GM23338 (cell line): ENCODE results near the gene NUP42. TPM values are rescaled to one million over a fixed set of nuclear protein-coding genes. Genes with fewer than 3 reads are reported as not detected.

Source experiments
- ATAC-seq: fragments of 200-7000 bp; cut with Tn5 transposase; 3 replicates; pipeline ENCODE4 v1.9.1; 2020
- DNase-seq: peaks from one replicate; pipeline ENCODE4 v3.0.0-alpha.2; 2015; ENCODE audit warnings: low spot score
- H2AFZ ChIP-seq: fragments of 200-600 bp; sonication (generic); 2 replicates; pipeline ENCODE4 v1.8.0; 2016; ENCODE audit warnings: antibody characterized with exemption, mild to moderate bottlenecking, moderate library complexity
- H3F3A ChIP-seq: fragments of 200-600 bp; sonication (generic); replicated peaks from 2 replicates; pipeline ENCODE4 v1.8.0; 2017; ENCODE audit warnings: antibody characterized with exemption, mixed run types, low read depth
- H3K27ac ChIP-seq: fragments of 200-600 bp; sonication (generic); 2 replicates; pipeline ENCODE4 v1.6.1; 2016; ENCODE audit warnings: low read depth
- H3K27me3 ChIP-seq: fragments of 200-600 bp; sonication (generic); 2 replicates; pipeline ENCODE4 v1.8.0; 2016; ENCODE audit warnings: mild to moderate bottlenecking, mixed run types, moderate library complexity; ENCODE audit not compliant: insufficient read depth
- H3K36me3 ChIP-seq: fragments of 200-600 bp; sonication (generic); 2 replicates; pipeline ENCODE4 v1.8.0; 2016; ENCODE audit warnings: mild to moderate bottlenecking; ENCODE audit not compliant: insufficient read depth
- H3K4me1 ChIP-seq: fragments of 200-600 bp; sonication (generic); 2 replicates; pipeline ENCODE4 v1.8.0; 2016; ENCODE audit warnings: mild to moderate bottlenecking, moderate library complexity; ENCODE audit not compliant: insufficient read depth
- H3K4me2 ChIP-seq: fragments of 200-600 bp; sonication (generic); 2 replicates; pipeline ENCODE4 v1.7.1; 2017; ENCODE audit warnings: mixed run types
- H3K4me3 ChIP-seq: fragments of 200-600 bp; sonication (generic); 2 replicates; pipeline ENCODE4 v1.6.1; 2016; ENCODE audit warnings: mixed run types
- H3K79me2 ChIP-seq: fragments of 200-600 bp; sonication (generic); replicated peaks from 2 replicates; pipeline ENCODE4 v1.8.0; 2017; ENCODE audit warnings: mild to moderate bottlenecking; ENCODE audit not compliant: insufficient read depth
- H3K9me2 ChIP-seq: fragments of 200-600 bp; sonication (generic); 2 replicates; pipeline ENCODE4 v1.8.0; 2017; ENCODE audit not compliant: insufficient read depth
- H4K20me1 ChIP-seq: fragments of 200-600 bp; sonication (generic); replicated peaks from 2 replicates; pipeline ENCODE4 v1.8.0; 2017; ENCODE audit warnings: mild to moderate bottlenecking; ENCODE audit not compliant: insufficient read depth
- H3K27ac Mint-ChIP-seq: 2 replicates; pipeline ENCODE4 v1.8.0; 2020; ENCODE audit warnings: inconsistent platforms, mild to moderate bottlenecking, moderate library complexity, mixed read lengths
- H3K27me3 Mint-ChIP-seq: 3 replicates; pipeline ENCODE4 v1.8.0; 2022; ENCODE audit warnings: low read depth, mild to moderate bottlenecking, moderate library complexity, mixed read lengths, inconsistent platforms; ENCODE audit not compliant: insufficient read depth, poor library complexity
- H3K36me3 Mint-ChIP-seq: 3 replicates; pipeline ENCODE4 v1.8.0; 2021; ENCODE audit warnings: low read depth, mild to moderate bottlenecking, inconsistent platforms, moderate library complexity, mixed read lengths
- H3K4me1 Mint-ChIP-seq: 3 replicates; pipeline ENCODE4 v1.8.0; 2020; ENCODE audit warnings: mild to moderate bottlenecking, inconsistent platforms, mixed read lengths
- H3K4me3 Mint-ChIP-seq: 3 replicates; pipeline ENCODE4 v1.8.0; 2021; ENCODE audit warnings: moderate library complexity, mild to moderate bottlenecking, inconsistent platforms, mixed read lengths
- H3K9me3 Mint-ChIP-seq: 3 replicates; pipeline ENCODE4 v1.8.0; 2020; ENCODE audit warnings: moderate library complexity, mild to moderate bottlenecking, inconsistent platforms, mixed read lengths
- CREB1 ChIP-seq: fragments of 250-450 bp; sonication (Bioruptor Pico); IDR thresholded peaks from 2 replicates; pipeline ENCODE4 v1.5.0; 2020; ENCODE audit warnings: low read depth, mild to moderate bottlenecking, moderate library complexity
- CTCF ChIP-seq, 2 experiments: fragments of 200-600 bp in 1 of 2; sonication (generic) in 1 of 2; conservative IDR thresholded peaks; 2 replicates each; pipeline versions ENCODE4 v1.5.1 to v1.6.1; 2016 to 2017; ENCODE audit warnings: antibody characterized with exemption in 2 of 2, low read depth in 2 of 2, mild to moderate bottlenecking in 2 of 2, moderate library complexity in 1 of 2
- EZH2 ChIP-seq: fragments of 200-600 bp; sonication (generic); IDR thresholded peaks from one replicate; pipeline ENCODE4 v1.8.0; 2017; ENCODE audit warnings: antibody characterized with exemption, mild to moderate bottlenecking, low read depth; ENCODE audit not compliant: unreplicated experiment
- EZH2phosphoT487 ChIP-seq: fragments of 200-600 bp; sonication (generic); IDR thresholded peaks from one replicate; pipeline ENCODE4 v1.8.1; 2018; ENCODE audit warnings: antibody characterized with exemption; ENCODE audit not compliant: unreplicated experiment
- JUNB ChIP-seq: IDR thresholded peaks from one replicate; pipeline ENCODE4 v1.6.1; 2016; ENCODE audit warnings: antibody characterized with exemption; ENCODE audit not compliant: unreplicated experiment
- NANOG ChIP-seq: IDR thresholded peaks from 2 replicates; pipeline ENCODE4 v1.6.1; 2016; ENCODE audit warnings: antibody characterized with exemption, borderline replicate concordance
- POLR2AphosphoS5 ChIP-seq: IDR thresholded peaks from 2 replicates; pipeline ENCODE4 v1.6.1; 2016; ENCODE audit warnings: antibody characterized with exemption, low read depth
- REST ChIP-seq: IDR thresholded peaks from one replicate; pipeline ENCODE4 v1.6.1; 2018; ENCODE audit warnings: antibody characterized with exemption; ENCODE audit not compliant: unreplicated experiment
- STAT1 ChIP-seq: IDR thresholded peaks from one replicate; pipeline ENCODE4 v1.6.1; 2016; ENCODE audit warnings: antibody characterized with exemption; ENCODE audit not compliant: unreplicated experiment
- ZNF114 ChIP-seq: fragments of 250-450 bp; sonication (Bioruptor Pico); IDR thresholded peaks from 2 replicates; pipeline ENCODE4 v1.5.0; 2020; ENCODE audit warnings: mild to moderate bottlenecking, moderate library complexity
- ZNF331 ChIP-seq: fragments of 250-450 bp; sonication (Bioruptor Pico); IDR thresholded peaks from 2 replicates; pipeline ENCODE4 v1.5.0; 2020; ENCODE audit warnings: low read depth, mild to moderate bottlenecking, moderate library complexity
- polyA plus RNA-seq: library from polyadenylated mRNA; unstranded; fragments of >200 nt; fragmentation: Nextera tagmentation; extraction: Ambion mirVana; gene quantifications from 2 replicates; pipeline ENCODE4 v1.2.1, GENCODE V29; 2016
- total RNA-seq: library from RNA; depleted of rRNA; stranded (reverse); fragments of >200 nt; shearing (Covaris generic); gene quantifications from 2 replicates; pipeline ENCODE4 v1.2.3, GENCODE V29; 2014
- TF ChIP-seq, protein P1 (sequence below): fragments of 250-450 bp; sonication (Bioruptor Pico); IDR thresholded peaks from 2 replicates; pipeline ENCODE4 v1.5.0; 2020; ENCODE audit warnings: mild to moderate bottlenecking, moderate library complexity
- TF ChIP-seq, protein P2 (sequence below): IDR thresholded peaks from 2 replicates; pipeline ENCODE4 v1.6.1; 2016; ENCODE audit warnings: antibody characterized with exemption

The NUP42 gene
- total and polyA plus RNA-seq, 2 experiments from 2014 or later = 39.1 to 42.7 TPM

- Histone ChIP-seq H3K9me2 (no peaks in the 10 kb centered on the region), H3K4me1 (no peaks in the 10 kb centered on the region), H3K4me2 (no peak overlapping the region), H2AFZ (peak overlapping the region; percentile 56; the same call in 1 of the 2 replicates), H3K27ac (no peak overlapping the region), H3F3A (no peaks in the 10 kb centered on the region), H3K79me2 (no peaks in the 10 kb centered on the region), H3K36me3 (no peaks in the 10 kb centered on the region), H3K27me3 (no peaks in the 10 kb centered on the region), H3K4me3 (no peak overlapping the region), H4K20me1 (no peaks in the 10 kb centered on the region)
- Mint-ChIP-seq H3K27ac (no peak overlapping the region), H3K36me3 (no peaks in the 10 kb centered on the region), H3K4me3 (no peak overlapping the region), H3K27me3 (peaks cover 11% of the 10 kb centered on the region), H3K4me1 (peaks cover 4% of the 10 kb centered on the region), H3K9me3 (no peaks in the 10 kb centered on the region)
- no peak for DNase-seq
- ATAC-seq = no peak
- no peak for TF ChIP-seq CREB1 (CRISPR knock-in tag)
- TF ChIP-seq REST = no peak
- no peak for TF ChIP-seq ZNF331 (CRISPR knock-in tag)
- TF ChIP-seq ZNF114 (CRISPR knock-in tag) = no peak
- TF ChIP-seq POLR2AphosphoS5 = no peak
- no peak for TF ChIP-seq STAT1
- no peak for TF ChIP-seq NANOG
- TF ChIP-seq EZH2 = no peak
- TF ChIP-seq, protein P1, sequence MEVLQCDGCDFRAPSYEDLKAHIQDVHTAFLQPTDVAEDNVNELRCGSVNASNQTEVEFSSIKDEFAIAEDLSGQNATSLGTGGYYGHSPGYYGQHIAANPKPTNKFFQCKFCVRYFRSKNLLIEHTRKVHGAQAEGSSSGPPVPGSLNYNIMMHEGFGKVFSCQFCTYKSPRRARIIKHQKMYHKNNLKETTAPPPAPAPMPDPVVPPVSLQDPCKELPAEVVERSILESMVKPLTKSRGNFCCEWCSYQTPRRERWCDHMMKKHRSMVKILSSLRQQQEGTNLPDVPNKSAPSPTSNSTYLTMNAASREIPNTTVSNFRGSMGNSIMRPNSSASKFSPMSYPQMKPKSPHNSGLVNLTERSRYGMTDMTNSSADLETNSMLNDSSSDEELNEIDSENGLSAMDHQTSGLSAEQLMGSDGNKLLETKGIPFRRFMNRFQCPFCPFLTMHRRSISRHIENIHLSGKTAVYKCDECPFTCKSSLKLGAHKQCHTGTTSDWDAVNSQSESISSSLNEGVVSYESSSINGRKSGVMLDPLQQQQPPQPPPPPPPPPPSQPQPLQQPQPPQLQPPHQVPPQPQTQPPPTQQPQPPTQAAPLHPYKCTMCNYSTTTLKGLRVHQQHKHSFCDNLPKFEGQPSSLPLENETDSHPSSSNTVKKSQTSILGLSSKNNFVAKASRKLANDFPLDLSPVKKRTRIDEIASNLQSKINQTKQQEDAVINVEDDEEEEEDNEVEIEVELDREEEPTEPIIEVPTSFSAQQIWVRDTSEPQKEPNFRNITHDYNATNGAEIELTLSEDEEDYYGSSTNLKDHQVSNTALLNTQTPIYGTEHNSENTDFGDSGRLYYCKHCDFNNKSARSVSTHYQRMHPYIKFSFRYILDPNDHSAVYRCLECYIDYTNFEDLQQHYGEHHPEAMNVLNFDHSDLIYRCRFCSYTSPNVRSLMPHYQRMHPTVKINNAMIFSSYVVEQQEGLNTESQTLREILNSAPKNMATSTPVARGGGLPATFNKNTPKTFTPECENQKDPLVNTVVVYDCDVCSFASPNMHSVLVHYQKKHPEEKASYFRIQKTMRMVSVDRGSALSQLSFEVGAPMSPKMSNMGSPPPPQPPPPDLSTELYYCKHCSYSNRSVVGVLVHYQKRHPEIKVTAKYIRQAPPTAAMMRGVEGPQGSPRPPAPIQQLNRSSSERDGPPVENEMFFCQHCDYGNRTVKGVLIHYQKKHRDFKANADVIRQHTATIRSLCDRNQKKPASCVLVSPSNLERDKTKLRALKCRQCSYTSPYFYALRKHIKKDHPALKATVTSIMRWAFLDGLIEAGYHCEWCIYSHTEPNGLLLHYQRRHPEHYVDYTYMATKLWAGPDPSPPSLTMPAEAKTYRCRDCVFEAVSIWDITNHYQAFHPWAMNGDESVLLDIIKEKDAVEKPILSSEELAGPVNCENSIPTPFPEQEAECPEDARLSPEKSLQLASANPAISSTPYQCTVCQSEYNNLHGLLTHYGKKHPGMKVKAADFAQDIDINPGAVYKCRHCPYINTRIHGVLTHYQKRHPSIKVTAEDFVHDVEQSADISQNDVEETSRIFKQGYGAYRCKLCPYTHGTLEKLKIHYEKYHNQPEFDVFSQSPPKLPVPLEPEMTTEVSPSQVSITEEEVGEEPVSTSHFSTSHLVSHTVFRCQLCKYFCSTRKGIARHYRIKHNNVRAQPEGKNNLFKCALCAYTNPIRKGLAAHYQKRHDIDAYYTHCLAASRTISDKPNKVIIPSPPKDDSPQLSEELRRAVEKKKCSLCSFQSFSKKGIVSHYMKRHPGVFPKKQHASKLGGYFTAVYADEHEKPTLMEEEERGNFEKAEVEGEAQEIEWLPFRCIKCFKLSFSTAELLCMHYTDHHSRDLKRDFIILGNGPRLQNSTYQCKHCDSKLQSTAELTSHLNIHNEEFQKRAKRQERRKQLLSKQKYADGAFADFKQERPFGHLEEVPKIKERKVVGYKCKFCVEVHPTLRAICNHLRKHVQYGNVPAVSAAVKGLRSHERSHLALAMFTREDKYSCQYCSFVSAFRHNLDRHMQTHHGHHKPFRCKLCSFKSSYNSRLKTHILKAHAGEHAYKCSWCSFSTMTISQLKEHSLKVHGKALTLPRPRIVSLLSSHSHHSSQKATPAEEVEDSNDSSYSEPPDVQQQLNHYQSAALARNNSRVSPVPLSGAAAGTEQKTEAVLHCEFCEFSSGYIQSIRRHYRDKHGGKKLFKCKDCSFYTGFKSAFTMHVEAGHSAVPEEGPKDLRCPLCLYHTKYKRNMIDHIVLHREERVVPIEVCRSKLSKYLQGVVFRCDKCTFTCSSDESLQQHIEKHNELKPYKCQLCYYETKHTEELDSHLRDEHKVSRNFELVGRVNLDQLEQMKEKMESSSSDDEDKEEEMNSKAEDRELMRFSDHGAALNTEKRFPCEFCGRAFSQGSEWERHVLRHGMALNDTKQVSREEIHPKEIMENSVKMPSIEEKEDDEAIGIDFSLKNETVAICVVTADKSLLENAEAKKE (CRISPR knock-in tag) = no peak
- TF ChIP-seq CTCF (conservative IDR thresholded peaks at IDR 0.05; ENCODE audit: low read depth in 2 of 2) = no peak
- TF ChIP-seq, protein P2, sequence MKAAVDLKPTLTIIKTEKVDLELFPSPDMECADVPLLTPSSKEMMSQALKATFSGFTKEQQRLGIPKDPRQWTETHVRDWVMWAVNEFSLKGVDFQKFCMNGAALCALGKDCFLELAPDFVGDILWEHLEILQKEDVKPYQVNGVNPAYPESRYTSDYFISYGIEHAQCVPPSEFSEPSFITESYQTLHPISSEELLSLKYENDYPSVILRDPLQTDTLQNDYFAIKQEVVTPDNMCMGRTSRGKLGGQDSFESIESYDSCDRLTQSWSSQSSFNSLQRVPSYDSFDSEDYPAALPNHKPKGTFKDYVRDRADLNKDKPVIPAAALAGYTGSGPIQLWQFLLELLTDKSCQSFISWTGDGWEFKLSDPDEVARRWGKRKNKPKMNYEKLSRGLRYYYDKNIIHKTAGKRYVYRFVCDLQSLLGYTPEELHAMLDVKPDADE = no peak
- no peak for TF ChIP-seq EZH2phosphoT487
- TF ChIP-seq JUNB = no peak
Measured at GRCh38 chr7:23237000-23237399, 55.2 kb downstream of the NUP42 start.
